Measurements from ENCODE around the gene SNAI3.

SNAI3 gene

GRCh38 chr16:88691924-88692560 is 5.7 kb upstream of the SNAI3 start:
- no peak for DNase-seq (ENCODE audit: low read depth, low spot score)

GRCh38 chr16:88691129-88691813 is 5.0 kb upstream of the SNAI3 start:
- no peak for DNase-seq (ENCODE audit: low read depth, low spot score)

- DNase-seq (ENCODE audit: low read depth, low spot score): no peak
Observed at GRCh38 chr16:88690341-88691128, 4.2 kb upstream of the SNAI3 start.

- DNase-seq (ENCODE audit: low read depth, low spot score): no peak
Observed at GRCh38 chr16:88688013-88688778, 1.9 kb upstream of the SNAI3 start.

GRCh38 chr16:88687676-88688012 is 1.3 kb upstream of the SNAI3 start:
- no peak for DNase-seq (ENCODE audit: low read depth, low spot score)

GRCh38 chr16:88687254-88687576 is 908 bp upstream of the SNAI3 start:
- DNase-seq (ENCODE audit: low read depth, low spot score): no peak

GRCh38 chr16:88686062-88686438 is 257 bp downstream of the SNAI3 start:
- no peak for DNase-seq (ENCODE audit: low read depth, low spot score)

- peak; percentile 53 for DNase-seq (ENCODE audit: low read depth, low spot score)
Observed at GRCh38 chr16:88685156-88686061, 898 bp downstream of the SNAI3 start.

- DNase-seq (ENCODE audit: low read depth, low spot score): no peak
Observed at GRCh38 chr16:88684569-88685155, 1.6 kb downstream of the SNAI3 start.

GRCh38 chr16:88681709-88682451 is 4.4 kb downstream of the SNAI3 start:
- no peak for DNase-seq (ENCODE audit: low read depth, low spot score)

- DNase-seq (ENCODE audit: low read depth, low spot score): no peak
Observed at GRCh38 chr16:88681084-88681680, 5.1 kb downstream of the SNAI3 start.

GRCh38 chr16:88680554-88681083 is 5.7 kb downstream of the SNAI3 start:
- no peak for DNase-seq (ENCODE audit: low read depth, low spot score)

- DNase-seq (ENCODE audit: low read depth, low spot score): no peak
Observed at GRCh38 chr16:88678224-88678979, 7.9 kb downstream of the SNAI3 start.

- no peak for DNase-seq (ENCODE audit: low read depth, low spot score)
Observed at GRCh38 chr16:88677721-88678120, 8.6 kb downstream of the SNAI3 start.

GRCh38 chr16:88676502-88677242 is 9.6 kb downstream of the SNAI3 start:
- no peak for DNase-seq (ENCODE audit: low read depth, low spot score)

GRCh38 chr16:88673716-88674379 is 12.5 kb downstream of the SNAI3 start:
- DNase-seq (ENCODE audit: low read depth, low spot score): no peak

GRCh38 chr16:88672776-88673175 is 13.5 kb downstream of the SNAI3 start:
- DNase-seq (ENCODE audit: low read depth, low spot score): no peak
